AG09319 (cell line): ENCODE results near the gene ZBTB47.

Experiments
- DNase-seq: peaks from one replicate; pipeline ENCODE4 v3.0.0-alpha.2; 2010; ENCODE audit warnings: low read depth; ENCODE audit errors: extremely low read depth
- TF ChIP-seq, protein P1 (sequence below): IDR thresholded peaks from 2 replicates; pipeline ENCODE4 v1.5.1; 2011; ENCODE audit warnings: low read depth, mild to moderate bottlenecking, inconsistent platforms, low read length, moderate library complexity

ZBTB47 gene

DNA sequence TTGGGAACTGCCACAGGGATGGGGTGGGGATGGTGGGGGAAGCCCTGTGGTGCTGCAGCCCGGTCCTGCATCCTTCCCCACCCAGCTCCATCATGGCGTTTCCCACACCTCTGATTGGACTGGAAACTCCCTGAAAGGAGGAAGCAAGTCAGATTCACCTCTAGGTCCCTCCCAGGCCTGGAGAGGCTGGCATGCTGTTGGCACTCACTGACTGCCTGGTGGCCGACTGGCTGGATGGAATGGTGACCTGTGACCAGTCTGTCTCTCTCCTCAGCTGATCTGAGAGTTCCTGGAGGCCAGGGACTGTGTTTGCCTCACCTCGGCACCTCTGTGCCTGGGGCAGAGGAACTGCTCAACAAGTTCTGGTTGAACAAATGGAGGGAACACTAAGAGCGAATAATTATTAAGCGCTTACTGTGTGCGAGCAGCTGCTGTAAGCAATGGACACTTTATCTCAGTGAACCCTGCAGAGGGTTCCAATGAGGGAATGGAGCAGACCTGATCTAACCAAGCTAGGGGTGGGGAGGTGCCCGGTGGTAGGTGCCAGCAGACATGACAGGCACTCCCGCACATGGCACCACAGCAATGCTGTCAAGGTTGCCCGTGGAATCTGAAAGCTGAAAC lies 52.6 kb downstream of the ZBTB47 start:
- TF ChIP-seq, protein P1, sequence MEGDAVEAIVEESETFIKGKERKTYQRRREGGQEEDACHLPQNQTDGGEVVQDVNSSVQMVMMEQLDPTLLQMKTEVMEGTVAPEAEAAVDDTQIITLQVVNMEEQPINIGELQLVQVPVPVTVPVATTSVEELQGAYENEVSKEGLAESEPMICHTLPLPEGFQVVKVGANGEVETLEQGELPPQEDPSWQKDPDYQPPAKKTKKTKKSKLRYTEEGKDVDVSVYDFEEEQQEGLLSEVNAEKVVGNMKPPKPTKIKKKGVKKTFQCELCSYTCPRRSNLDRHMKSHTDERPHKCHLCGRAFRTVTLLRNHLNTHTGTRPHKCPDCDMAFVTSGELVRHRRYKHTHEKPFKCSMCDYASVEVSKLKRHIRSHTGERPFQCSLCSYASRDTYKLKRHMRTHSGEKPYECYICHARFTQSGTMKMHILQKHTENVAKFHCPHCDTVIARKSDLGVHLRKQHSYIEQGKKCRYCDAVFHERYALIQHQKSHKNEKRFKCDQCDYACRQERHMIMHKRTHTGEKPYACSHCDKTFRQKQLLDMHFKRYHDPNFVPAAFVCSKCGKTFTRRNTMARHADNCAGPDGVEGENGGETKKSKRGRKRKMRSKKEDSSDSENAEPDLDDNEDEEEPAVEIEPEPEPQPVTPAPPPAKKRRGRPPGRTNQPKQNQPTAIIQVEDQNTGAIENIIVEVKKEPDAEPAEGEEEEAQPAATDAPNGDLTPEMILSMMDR = no peak
- no peak for DNase-seq

DNA sequence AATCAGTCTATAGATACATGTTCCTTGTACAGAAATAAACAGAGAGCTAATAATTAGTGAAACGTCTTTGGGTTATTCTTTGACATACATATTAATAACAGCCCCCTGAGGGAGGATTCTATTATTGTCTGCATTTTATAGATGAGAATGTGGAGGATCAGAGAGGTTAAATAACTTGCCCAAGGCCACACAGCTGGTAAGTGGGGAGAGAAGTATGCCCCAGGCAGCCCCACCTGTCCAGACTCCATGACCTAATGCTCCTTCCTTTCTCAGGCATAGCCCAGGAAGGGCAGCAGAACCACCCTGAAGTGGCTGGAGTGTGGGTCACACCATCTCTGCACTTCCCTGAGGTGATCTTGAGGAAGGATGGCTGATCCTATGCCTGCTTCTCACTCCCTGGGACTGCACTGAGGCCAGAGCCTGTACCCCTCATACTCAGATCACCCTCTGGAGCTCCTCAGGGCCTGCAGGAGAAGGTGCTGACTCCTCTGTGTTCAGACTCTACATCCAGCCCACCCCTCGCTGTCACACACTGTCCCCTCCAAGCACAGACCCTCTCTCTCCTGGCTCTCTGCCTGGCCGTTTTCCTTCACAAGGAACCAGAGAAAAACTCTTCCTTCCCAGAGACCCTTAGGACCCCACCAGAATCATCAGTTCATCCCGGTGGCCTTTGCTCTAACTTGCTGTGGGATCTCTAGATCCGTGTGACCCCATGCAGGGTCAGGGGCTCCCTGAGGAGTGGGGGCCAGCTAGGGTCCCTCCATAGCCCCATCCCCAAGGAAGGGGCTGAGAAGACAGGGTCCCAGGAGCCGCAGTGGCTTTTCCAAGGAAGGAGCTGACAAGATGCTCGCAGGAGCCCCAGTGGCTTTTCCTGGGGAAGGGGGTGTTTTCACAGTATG lies 53.5 kb downstream of the ZBTB47 start:
- TF ChIP-seq, protein P1 = no peak
- DNase-seq = no peak

DNA sequence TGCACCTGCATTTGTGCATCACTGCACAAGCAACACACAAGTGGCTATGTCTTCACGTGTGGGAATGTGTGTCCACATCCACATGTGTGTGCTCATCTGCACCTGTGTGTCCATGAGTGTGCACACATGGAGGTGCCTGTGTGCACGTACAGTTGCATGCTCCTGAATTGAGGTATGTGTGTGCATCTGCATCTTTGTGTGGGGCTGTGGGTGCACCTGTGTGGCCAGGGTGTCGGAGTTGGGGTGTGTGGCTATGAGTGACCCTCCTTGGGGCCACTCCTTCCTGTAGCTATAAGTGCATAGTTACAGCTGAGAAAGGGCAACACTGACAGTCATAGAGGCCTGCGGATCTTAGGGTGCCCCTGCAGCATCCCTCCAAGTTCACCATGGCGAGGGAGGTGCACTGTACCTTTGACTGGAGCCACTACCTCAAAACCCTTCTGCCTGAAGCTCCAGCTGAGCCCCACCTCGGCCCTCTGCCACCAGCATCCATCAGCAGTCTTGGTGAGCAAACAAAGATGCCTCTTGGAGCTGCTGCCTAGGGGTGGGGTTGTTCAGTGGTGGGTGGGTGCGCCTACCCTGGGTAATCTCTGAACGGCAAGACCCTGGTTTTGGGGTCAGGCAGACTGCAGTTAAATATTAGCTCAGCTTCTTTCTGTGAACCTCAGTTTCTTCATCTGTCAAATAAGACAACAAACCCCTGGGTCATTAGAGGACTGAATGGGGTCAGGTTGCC lies 54.3 kb downstream of the ZBTB47 start:
- no peak for DNase-seq
- TF ChIP-seq, protein P1 = no peak

DNA sequence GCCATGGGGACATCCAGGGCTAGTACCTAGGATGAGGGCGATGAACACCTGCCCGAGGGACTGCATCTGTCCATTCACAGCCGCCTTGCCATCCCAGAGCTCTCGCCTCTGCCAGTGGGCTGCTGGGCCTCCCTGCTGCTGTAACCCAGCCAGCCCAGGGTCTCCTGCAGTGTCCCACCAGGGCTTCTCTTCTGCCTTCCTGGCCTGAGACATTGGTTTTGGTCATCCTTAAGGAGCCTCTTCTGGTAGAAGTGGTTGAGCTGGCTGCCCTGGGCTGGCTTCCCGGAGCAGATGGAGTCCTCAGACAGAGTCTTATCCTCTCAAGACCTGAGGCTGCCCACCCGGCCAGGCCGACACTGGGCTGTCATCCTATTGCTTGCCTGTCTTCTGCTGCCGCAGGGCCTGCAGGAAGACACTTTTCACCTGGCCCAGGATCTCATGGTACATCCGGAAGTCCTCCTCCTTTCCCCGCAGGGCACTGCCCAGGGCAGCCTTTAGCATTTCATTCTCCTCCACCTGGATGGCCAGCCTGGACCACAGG lies 55.2 kb downstream of the ZBTB47 start:
- no peak for DNase-seq
- TF ChIP-seq, protein P1 = no peak

DNA sequence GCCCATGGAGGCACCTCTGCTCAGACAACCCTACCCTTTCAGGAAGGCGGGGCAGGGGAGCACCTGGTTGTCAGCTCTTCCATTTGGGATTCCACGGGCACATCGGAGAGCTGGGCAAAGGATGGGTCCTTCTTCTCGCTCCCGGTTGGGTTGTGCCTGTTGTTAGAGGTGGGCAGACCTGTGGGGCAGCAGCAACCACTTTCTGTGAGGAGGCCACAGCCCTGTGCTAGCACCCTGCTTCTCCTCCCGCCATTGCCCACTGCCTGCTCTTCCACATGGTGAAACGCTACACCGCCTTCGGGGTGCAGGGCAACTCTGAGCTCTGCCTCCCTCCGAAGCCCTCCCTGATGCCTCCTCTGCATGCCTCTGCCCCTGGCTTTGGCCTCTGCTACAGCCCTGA lies 56.1 kb downstream of the ZBTB47 start:
- DNase-seq = no peak
- TF ChIP-seq, protein P1 = no peak

DNA sequence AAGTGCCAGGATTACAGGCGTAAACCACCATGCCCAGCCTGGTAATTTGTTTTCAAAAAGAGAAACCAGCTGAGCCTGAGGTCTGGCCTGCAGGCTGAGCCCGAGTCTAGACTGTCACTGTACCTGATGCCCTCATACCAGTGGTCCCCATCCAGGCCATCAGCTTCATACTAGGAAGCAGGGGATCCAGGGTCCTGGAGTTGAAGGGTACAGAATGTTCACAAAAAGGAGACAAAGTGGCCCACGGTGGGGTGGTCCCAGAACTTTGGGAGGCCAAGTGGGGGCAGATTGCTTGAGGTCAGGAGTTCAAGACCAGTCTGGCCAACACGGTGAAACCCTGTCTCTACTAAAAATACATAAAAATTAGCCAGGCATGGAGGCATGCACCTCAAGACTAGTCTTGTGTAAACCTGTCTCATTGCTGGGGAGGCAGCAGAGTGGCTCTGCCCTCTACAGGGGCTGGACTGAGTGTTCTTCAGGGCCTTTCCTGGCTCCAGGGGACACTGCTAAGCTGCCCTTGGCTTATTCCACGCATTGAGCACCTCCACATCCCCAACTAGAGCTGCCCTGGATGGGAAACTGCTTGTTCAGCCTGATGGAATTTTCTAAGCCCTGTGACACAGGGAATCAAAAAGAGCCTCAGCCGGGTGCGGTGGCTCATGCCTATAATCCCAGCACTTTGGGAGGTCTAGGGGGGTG lies 57.0 kb downstream of the ZBTB47 start:
- no peak for DNase-seq
- TF ChIP-seq, protein P1 = no peak
